ENCODE data around the gene DUSP28.
A peak's percentile ranks its signal among the peaks of the same experiment; 100 is the strongest.

DUSP28 gene

GRCh38 chr2:240573071-240573515 is 12.9 kb downstream of the DUSP28 start:
- DNase-seq (ENCODE audit: low read depth), result no peak

- DNase-seq (ENCODE audit: low read depth), result no peak
Measured at GRCh38 chr2:240573516-240574385, 13.6 kb downstream of the DUSP28 start.

GRCh38 chr2:240574386-240575100 is 14.4 kb downstream of the DUSP28 start:
- no peak for DNase-seq (ENCODE audit: low read depth)

GRCh38 chr2:240575101-240575965 is 15.2 kb downstream of the DUSP28 start:
- DNase-seq (ENCODE audit: low read depth), result no peak

GRCh38 chr2:240576036-240576435 is 15.9 kb downstream of the DUSP28 start:
- no peak for DNase-seq (ENCODE audit: low read depth)

- DNase-seq (ENCODE audit: low read depth), result no peak
Measured at GRCh38 chr2:240576436-240577205, 16.5 kb downstream of the DUSP28 start.

GRCh38 chr2:240577281-240578109 is 17.3 kb downstream of the DUSP28 start:
- DNase-seq (ENCODE audit: low read depth), result no peak

GRCh38 chr2:240578110-240578450 is 17.9 kb downstream of the DUSP28 start:
- no peak for DNase-seq (ENCODE audit: low read depth)

- DNase-seq (ENCODE audit: low read depth), result no peak
Measured at GRCh38 chr2:240578488-240578887, 18.3 kb downstream of the DUSP28 start.

GRCh38 chr2:240579071-240579762 is 19.1 kb downstream of the DUSP28 start:
- DNase-seq (ENCODE audit: low read depth), result no peak

- peak; percentile 73 for DNase-seq (ENCODE audit: low read depth)
Measured at GRCh38 chr2:240579771-240580614, 19.8 kb downstream of the DUSP28 start.

- DNase-seq (ENCODE audit: low read depth), result no peak
Measured at GRCh38 chr2:240581811-240582210, 21.7 kb downstream of the DUSP28 start.

- no peak for DNase-seq (ENCODE audit: low read depth)
Measured at GRCh38 chr2:240582781-240583180, 22.6 kb downstream of the DUSP28 start.

GRCh38 chr2:240583774-240584173 is 23.6 kb downstream of the DUSP28 start:
- DNase-seq (ENCODE audit: low read depth), result no peak

GRCh38 chr2:240584486-240585031 is 24.4 kb downstream of the DUSP28 start:
- DNase-seq (ENCODE audit: low read depth), result no peak

- DNase-seq (ENCODE audit: low read depth), result no peak
Measured at GRCh38 chr2:240585101-240585500, 24.9 kb downstream of the DUSP28 start.

- DNase-seq (ENCODE audit: low read depth), result no peak
Measured at GRCh38 chr2:240585681-240586197, 25.6 kb downstream of the DUSP28 start.

- peak; percentile 96 for DNase-seq (ENCODE audit: low read depth)
Measured at GRCh38 chr2:240586198-240586918, 26.2 kb downstream of the DUSP28 start, which contains the start of gene CAPN10. CAPN10 (plus strand) TSS chr2:240586734; CDS start chr2:240586912, 178 bp downstream.

All from activated T-cell treated with anti-CD3 and anti-CD28 coated beads for 48 hours (primary cell).